ENCODE results near the gene PREB.
"Not testable (repeated sequence)": the region's sequence is repeated elsewhere in the genome, so short reads cannot be mapped to it uniquely, and the experiment has no call there.

The PREB gene

GRCh38 chr2:27125104-27125503 is 9.3 kb downstream of the PREB start:
- DNase-seq = no peak

DNA sequence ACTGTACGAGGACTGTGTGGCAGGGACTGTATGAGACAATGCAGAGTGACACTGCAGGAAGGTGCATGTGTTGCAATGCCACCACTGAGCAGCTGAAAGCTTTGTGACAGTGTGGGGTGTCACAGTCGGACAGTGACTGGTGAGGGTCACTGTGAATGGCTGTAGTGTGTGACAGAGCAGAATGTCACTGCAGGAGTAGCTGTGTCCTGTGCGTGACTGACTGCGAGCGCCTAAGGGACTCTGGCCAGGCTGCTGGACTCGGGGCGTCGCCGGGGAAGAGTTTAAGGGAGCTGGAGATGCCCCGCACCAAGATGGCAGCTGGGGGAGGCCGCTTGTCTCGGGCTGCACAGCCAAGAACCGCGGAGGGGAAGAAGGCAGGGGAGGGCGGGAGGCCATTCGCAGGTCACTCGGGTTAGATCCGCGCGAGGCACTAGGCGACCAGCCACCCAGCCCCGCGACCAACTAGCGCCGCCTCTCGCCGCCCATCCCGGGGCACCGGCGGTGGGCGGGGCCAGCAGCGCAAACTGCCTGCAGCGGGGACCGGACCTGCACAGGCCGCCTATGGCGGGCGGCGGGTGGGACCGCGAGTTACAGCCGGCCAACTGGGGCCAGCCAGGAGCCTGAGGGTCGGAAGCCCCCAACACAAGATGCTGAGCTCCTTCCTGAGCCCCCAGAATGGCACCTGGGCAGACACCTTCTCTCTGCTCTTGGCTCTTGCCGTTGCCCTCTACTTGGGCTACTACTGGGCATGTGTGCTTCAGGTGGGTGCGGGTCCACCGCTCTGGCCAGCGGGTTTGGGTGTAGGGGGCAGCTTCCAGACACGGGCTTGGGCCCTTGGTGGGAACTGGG is 10.9 kb downstream of the PREB start, which contains the start of gene ABHD1:
Gene ABHD1, plus strand, starts transcription at position 514 of the 849 bp plus-strand sequence. Its CDS starts 134 bp downstream, at position 648.
- DNase-seq = no peak

GRCh38 chr2:27122791-27123190 is 11.6 kb downstream of the PREB start:
- no peak for DNase-seq

DNA sequence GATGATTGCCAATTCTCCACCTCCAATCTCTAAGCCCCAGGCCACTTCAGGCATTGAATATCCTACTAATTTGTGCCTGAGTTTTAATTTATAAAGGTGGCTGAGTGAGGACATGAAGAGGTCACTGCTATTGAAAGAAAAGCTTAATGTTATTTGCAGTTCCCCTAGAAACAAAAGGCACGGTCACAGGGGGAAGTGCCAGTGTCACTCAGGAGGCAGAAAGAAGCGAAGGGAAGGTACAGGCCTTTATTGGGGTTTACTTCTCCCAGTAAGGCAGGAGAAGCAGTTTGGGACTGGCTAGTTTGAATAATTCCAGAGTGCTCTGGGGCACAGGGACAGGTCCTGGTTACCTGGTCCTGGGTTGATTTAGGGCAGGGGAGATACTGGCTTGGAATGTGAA is 12.5 kb downstream of the PREB start:
- DNase-seq = no peak

- DNase-seq = not testable (repeated sequence)
Measured at GRCh38 chr2:27119330-27119670, 15.1 kb downstream of the PREB start.

GRCh38 chr2:27118525-27119329 is 15.7 kb downstream of the PREB start, which contains the start of gene CGREF1:
TSS of gene CGREF1 (minus strand) at chr2:27119128. CDS start at chr2:27104366, 14,762 bp downstream.
- no peak for DNase-seq

DNA sequence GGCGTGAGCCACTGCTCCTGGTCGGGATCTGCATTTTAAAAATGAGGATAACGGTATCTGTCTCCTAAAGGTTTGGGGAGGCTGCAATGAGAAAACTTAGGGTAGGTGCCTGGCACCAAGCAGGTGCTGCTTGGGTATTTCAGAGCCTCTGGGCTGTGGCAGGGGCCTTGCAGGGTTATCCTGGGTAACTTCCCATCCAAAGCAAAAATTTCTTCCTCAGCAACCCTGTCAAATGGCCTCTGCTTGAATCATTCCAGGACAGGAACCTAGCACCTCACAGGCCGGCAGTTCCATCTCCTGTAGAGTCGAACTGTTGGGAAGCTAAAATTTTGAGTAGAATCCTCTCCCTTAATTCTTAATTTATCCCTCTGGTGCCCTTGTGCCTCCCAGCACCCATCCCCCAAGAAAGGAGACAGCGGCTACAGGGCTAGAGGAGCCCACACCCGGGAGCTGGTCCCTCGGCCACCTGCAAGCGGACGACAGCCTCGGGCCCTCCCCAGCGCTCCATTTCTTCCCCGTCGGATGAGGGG is 16.4 kb downstream of the PREB start:
- no peak for DNase-seq

- peak; percentile 19 for DNase-seq
Measured at GRCh38 chr2:27115519-27115918, 18.9 kb downstream of the PREB start.

DNA sequence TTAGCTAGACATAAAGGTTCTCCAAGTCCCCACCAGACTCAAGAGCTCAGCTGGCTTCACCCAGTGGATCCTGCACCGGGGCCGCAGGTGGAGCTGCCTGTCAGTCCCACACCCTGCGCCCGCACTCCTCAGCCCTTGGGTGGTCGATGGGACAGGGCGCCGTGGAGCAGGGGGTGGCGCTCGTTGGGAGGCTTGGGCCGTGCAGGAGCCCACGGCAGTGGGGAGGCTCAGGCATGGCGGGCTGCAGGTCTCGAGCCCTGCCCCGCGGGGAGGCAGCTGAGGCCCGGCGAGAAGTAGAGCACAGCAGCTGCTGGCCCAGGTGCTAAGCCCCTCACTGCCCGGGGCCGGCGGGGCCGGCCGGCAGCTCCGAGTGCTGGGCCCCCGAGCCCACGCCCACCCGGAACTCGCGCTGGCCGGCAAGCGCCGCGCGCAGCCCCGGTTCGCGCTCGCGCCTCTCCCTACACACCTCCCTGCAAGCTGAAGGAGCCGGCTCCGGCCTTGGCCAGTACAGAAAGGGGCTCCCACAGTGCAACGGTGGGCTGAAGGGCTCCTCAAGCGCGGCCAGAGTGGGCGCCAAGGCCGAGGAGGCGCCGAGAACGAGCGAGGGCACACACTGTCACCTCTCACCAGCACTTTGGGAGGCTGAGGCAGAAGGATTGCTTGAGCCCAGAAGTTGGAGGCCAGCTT is 22.9 kb downstream of the PREB start:
- DNase-seq = not testable (repeated sequence)

DNA sequence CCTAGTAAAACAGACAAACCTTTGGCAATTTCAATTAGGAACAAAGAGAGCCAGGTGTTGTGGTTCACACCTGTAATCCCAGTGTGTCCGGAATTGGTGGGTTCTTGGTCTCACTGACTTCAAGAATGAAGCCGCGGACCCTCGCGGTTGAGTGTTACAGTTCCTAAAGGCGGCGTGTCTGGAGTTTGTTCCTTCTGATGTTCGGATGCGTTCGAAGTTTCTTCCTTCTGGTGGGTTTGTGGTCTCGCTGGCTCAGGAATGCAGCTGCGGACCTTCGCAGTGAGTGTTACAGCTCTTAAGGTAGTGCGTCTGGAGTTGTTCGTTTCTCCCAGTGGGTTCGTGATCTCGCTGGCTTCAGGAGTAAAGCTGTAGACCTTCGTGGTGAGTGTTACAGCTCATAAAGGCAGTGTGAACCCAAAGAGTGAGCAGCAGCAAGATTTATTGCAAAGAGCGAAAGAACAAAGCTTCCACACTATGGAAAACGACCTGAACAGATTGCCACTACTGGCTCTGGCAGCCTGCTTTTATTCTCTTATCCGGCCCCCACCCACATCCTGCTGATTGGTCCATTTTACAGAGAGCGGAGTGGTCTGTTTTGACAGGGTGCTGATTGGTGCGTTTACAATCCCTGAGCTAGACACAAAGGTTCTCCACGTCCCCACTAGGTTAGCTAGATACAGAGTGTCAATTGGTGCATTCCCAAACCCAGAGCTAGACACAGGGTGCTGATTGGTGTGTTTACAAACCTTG is 23.7 kb downstream of the PREB start:
- not testable (repeated sequence) for DNase-seq

- DNase-seq = no peak
Measured at GRCh38 chr2:27109083-27109482, 25.4 kb downstream of the PREB start.

- no peak for DNase-seq
Measured at GRCh38 chr2:27108221-27108620, 26.2 kb downstream of the PREB start.

GRCh38 chr2:27105981-27106380 is 28.5 kb downstream of the PREB start:
- DNase-seq = no peak

DNA sequence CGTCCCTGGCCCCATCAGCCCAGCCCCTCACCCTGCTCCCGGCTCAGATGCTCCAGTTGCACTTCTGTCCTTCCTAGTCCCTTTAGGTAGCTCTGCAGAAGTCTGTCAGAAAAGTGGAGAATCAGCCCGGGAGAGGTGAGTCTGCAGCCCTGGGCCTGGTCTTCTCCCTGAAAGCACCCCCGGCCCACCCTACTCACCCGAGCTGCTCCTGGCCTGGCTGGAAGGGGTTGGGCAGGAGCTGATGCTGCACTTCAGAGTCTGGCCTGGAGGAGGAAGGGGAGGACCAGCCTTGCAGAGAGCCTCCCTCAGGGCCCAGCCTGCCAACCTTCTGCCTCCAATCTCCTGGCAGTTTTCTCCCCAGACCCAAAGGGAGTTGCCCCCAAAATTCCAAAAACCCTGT is 32.1 kb downstream of the PREB start:
- DNase-seq = no peak

DNA sequence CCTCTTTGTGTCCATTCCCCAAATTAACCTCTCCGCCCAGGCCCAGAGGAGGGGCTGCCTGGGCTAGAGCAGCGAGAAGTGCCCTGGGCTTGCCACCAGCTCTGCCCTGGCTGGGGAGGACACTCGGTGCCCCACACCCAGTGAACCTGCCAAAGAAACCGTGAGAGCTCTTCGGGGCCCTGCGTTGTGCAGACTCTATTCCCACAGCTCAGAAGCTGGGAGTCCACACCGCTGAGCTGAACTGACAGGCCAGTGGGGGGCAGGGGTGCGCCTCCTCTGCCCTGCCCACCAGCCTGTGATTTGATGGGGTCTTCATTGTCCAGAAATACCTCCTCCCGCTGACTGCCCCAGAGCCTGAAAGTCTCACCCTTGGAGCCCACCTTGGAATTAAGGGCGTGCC is 34.4 kb downstream of the PREB start:
- DNase-seq = no peak

GRCh38 chr2:27099334-27099955 is 35.0 kb downstream of the PREB start:
- no peak for DNase-seq

DNA sequence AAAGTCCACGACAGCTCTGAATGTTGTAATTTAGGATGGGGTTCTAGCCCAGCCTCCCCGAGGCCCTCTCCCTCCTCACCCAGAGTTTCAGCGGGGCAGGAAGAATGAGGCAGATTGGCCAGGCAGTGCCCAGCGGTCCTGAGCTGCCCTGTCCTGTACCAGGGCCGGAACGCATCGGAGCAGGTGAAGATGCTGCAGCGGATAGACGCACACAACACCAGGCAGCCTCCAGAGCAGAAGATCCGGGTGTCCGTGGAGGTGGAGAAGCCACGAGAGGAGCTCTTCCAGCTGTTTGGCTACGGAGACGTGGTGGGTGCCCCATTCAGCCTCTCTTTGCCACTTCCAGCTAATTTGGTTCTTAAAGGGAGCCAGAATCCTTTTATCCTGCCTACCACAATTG is 37.1 kb downstream of the PREB start:
- no peak for DNase-seq

- DNase-seq = no peak
Measured at GRCh38 chr2:27096748-27097297, 37.6 kb downstream of the PREB start.

GRCh38 chr2:27095745-27096651 is 38.4 kb downstream of the PREB start:
- peak; percentile 76 for DNase-seq

GRCh38 chr2:27095427-27095744 is 39.0 kb downstream of the PREB start:
- DNase-seq = no peak
